Measurements from ENCODE around the gene NUP88.

GRCh38 chr17:5355421-5356129 is 63.9 kb downstream of the NUP88 start:
- no peak for TF ChIP-seq CTCF (IDR thresholded peaks at IDR 0.05)
- TF ChIP-seq ZFX (IDR thresholded peaks at IDR 0.05; ENCODE audit: borderline replicate concordance) = no peak

Measured in 22Rv1 (cell line).